B cell (primary cell): ENCODE results near the gene SUMO3.

Experiments
- CTCF ChIP-seq: fragments of 200-600 bp; IDR thresholded peaks from one replicate; pipeline ENCODE4 v1.8.0; 2022; ENCODE audit warnings: antibody characterized with exemption, mild to moderate bottlenecking
- EZH2 ChIP-seq: IDR thresholded peaks from 2 replicates; pipeline ENCODE4 v1.6.1; 2012; ENCODE audit warnings: borderline replicate concordance, low read depth, mild to moderate bottlenecking, moderate library complexity, low read length; ENCODE audit not compliant: insufficient read depth, poor library complexity, severe bottlenecking

- TF ChIP-seq EZH2 (no peak), CTCF (no peak)
Measured at GRCh38 chr21:44789880-44790279, 28.0 kb downstream of the SUMO3 start.
